GM10266 (cell line): ENCODE measurements around the gene RIPOR2.

ENCODE experiments used
- DNase-seq: peaks from one replicate; pipeline ENCODE4 v3.0.0; 2012; ENCODE audit errors: extremely low spot score
- TF ChIP-seq, protein P1 (sequence below): IDR thresholded peaks from 2 replicates; pipeline ENCODE4 v1.5.1; 2012; ENCODE audit warnings: mild to moderate bottlenecking, low read depth; ENCODE audit not compliant: control insufficient read depth, insufficient read depth; ENCODE audit errors: missing control alignments

Gene RIPOR2, protein sequence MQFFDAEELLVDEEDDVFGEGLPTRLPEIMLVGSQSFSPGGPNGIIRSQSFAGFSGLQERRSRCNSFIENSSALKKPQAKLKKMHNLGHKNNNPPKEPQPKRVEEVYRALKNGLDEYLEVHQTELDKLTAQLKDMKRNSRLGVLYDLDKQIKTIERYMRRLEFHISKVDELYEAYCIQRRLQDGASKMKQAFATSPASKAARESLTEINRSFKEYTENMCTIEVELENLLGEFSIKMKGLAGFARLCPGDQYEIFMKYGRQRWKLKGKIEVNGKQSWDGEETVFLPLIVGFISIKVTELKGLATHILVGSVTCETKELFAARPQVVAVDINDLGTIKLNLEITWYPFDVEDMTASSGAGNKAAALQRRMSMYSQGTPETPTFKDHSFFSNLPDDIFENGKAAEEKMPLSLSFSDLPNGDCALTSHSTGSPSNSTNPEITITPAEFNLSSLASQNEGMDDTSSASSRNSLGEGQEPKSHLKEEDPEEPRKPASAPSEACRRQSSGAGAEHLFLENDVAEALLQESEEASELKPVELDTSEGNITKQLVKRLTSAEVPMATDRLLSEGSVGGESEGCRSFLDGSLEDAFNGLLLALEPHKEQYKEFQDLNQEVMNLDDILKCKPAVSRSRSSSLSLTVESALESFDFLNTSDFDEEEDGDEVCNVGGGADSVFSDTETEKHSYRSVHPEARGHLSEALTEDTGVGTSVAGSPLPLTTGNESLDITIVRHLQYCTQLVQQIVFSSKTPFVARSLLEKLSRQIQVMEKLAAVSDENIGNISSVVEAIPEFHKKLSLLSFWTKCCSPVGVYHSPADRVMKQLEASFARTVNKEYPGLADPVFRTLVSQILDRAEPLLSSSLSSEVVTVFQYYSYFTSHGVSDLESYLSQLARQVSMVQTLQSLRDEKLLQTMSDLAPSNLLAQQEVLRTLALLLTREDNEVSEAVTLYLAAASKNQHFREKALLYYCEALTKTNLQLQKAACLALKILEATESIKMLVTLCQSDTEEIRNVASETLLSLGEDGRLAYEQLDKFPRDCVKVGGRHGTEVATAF

DNA sequence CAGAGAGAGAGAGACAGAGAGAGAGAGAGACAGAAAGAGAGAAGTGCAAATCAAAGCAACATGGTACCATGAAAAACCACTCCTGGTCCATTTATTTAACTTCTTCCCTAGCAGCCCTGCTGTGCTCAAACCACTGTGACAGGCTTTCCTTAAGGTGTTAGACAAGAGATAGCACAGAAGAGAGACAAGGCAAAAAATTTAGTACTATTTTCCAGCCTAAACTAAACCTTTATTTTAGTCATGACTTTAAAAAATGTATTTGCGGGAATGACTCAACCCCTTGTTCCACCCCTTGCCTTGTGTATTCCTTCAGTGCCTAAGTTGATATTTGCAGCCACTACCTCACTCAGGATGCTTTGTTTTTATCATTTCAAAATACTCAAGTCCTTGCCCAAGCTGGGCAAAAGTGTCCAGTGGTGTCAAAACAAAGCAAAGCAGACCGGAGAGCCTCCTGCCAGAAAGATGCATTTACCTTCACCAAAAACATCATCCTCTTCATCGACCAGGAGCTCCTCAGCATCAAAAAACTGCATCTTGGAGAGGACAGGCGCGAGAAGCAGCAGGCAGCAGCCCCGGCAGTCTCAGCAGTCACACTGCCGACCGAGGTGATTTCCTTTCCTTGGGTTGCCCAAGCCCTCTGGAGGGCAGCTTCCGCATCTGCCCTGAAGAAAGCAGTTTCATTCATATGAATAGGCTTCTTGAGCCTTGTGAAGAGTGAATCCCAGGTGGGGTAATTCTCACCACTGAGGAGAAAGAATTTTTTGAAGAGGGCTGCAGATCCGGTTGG is at the start of gene RIPOR2:
TSS of gene RIPOR2 (minus strand) at position 595 of the 787 bp plus-strand sequence. CDS start at position 533, 62 bp downstream.
- no peak for DNase-seq
- TF ChIP-seq, protein P1, sequence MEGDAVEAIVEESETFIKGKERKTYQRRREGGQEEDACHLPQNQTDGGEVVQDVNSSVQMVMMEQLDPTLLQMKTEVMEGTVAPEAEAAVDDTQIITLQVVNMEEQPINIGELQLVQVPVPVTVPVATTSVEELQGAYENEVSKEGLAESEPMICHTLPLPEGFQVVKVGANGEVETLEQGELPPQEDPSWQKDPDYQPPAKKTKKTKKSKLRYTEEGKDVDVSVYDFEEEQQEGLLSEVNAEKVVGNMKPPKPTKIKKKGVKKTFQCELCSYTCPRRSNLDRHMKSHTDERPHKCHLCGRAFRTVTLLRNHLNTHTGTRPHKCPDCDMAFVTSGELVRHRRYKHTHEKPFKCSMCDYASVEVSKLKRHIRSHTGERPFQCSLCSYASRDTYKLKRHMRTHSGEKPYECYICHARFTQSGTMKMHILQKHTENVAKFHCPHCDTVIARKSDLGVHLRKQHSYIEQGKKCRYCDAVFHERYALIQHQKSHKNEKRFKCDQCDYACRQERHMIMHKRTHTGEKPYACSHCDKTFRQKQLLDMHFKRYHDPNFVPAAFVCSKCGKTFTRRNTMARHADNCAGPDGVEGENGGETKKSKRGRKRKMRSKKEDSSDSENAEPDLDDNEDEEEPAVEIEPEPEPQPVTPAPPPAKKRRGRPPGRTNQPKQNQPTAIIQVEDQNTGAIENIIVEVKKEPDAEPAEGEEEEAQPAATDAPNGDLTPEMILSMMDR: peak; percentile 18

DNA sequence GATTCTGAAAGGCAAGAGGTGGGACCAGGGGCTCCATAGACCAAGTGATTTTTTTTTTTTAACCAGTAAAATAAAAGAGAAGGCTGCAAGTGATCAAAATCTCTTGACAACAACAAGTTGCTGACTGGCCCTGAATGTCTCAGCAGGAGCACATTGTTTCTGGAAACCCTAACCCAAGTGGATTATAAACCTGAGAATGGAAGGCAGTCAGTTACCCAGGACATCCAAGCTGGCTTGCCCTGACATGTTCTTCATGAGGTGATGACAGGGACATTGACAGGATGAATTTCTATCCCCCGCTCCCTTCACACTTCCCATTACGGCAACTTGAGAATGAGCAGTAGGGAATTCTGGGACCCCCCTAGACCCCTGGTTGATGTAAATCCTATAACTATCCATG is 49.6 kb upstream of the RIPOR2 start:
- DNase-seq: no peak
- TF ChIP-seq, protein P1: no peak

DNA sequence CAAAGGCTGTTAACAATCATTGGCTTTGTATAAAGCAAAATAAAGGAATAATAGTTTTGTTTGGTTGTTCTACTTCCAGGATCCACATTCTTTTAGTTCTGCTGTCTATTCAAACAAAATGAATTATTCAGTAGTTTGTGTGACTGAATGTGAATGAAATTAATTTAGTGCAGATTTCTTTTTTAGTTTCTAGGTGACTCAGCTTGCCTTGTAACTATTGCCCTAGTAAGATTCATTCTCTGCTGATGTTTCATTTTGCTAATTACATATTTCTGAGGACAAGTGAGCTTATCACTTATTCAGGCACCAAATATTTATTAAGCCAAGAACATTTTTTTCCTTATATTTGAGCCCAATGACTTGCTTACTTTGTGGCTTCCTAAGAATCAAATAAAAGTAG is 46.5 kb upstream of the RIPOR2 start:
- TF ChIP-seq, protein P1: no peak
- no peak for DNase-seq

DNA sequence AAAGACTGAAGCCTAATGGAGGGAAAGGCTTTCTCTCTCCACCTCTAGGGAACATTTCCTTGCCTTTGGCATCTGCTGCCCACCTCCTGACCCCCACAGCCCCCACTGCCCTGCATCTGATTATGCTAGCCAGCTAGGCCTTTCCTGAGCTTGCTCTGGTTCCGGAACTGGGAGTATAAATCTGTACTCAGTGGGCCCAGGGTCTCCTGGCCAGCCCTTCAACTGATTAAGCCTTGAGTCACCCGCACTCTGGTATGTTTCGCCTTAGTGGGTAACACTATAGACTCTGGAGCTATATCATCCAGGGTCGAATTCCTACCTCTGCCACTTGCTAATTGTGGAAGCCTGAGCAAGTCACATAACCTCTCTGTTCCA is 45.6 kb upstream of the RIPOR2 start:
- TF ChIP-seq, protein P1: no peak
- no peak for DNase-seq

DNA sequence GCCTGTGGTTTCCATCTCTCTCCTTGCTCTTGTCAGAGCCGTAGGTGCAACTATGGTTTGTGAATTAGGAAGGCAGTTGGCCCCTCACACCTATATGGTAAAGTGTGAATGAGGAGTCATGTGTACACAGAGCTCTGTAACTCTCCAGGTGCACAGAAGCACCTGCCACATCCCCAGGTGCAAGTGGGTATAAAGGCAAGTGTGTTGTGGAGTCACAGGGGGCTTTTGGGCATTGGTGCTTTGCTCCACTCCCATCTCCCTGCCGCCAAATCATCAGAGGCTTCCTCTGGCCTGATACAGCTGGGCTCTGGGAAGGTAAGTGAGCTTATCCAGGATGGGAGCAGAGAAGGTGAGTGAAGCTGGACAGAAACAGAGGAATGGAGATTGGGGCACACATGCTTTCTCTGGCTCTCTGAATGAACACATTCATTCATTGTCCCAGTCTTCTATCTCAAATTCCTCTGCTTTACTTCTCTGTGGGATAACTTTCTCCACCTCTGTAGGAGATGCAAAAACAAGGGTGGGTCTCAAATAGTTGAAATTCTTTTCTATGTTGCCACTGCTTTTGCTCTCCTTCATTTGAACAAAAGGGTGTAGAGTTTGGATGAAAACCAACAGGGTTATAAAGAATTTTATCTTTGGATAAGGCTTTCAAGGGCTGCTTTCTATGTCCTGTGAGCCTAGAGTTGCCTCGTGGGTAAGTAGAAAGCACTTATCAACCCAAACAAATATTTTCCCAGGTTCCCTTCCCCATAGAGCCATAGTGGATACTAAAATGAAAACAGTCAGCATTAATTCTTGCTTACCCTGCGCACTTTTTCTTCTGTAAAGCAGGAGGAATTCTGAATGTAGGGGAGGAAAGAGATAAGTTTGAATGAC is 45.0 kb upstream of the RIPOR2 start:
- TF ChIP-seq, protein P1: no peak
- DNase-seq: no peak

DNA sequence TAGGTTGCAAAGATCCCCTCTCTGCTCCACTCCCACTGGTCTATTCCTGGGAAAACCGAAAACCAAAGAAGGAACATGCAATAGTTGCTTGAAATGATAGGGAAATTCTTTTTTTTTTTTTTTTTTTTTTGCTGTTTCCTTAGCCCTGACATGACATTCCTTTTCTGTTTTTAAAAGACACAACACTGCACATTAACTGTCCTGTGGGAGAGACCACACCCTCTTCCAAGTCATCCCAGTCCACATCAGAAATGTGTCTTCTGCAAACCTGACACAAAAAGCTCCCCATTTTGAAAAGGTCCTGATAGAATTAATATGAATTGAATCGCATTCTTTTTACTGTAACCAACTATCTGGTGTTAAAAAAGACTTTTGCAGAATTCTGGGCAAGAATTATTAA is 43.4 kb upstream of the RIPOR2 start:
- TF ChIP-seq, protein P1: no peak
- no peak for DNase-seq
